IMR-90 (cell line): ENCODE measurements around the gene HS6ST2. TPM values are rescaled to one million over a fixed set of nuclear protein-coding genes. Genes with fewer than 3 reads are reported as not detected.

Source experiments
- ATAC-seq: fragments of 200-7000 bp; cut with Tn5 transposase; 2 replicates; pipeline ENCODE4 v1.9.1; 2020; ENCODE audit warnings: low read depth, mild to moderate bottlenecking, moderate library complexity
- BruUV-seq: library from RNA; stranded (reverse); fragments of 400-500 nt; replicated peaks from 2 replicates; lab custom pipeline; 2021; lab: Mats Ljungman, UMichigan
- CTCF ChIA-PET: fragments of 300-600 bp; formaldehyde crosslinking; extraction: SDS; loops from one replicate; lab custom pipeline; 2021; ENCODE audit warnings: antibody characterized with exemption; lab: Yijun Ruan, JAX
- POLR2A ChIA-PET: fragments of 300-600 bp; sonication (Branson Sonifier 250); formaldehyde crosslinking; loops from one replicate; lab custom pipeline; 2022; ENCODE audit warnings: antibody characterized with exemption; ENCODE audit not compliant: unreplicated experiment; lab: Charles Lee
- DNase-seq: peaks from one replicate; pipeline ENCODE4 v3.0.0; 2013
- H2AFZ ChIP-seq: replicated peaks from 2 replicates; pipeline ENCODE3; 2013; ENCODE audit warnings: low read length, mild to moderate bottlenecking; ENCODE audit not compliant: poor library complexity
- H2AK5ac ChIP-seq: 2 replicates; pipeline ENCODE4 v1.6.1; 2013; ENCODE audit warnings: low read depth, low read length, inconsistent platforms
- H2AK9ac ChIP-seq: replicated peaks from 2 replicates; pipeline ENCODE3; 2013; ENCODE audit warnings: mild to moderate bottlenecking, low read depth, low read length, moderate library complexity; ENCODE audit not compliant: poor library complexity
- H2BK120ac ChIP-seq: 2 replicates; pipeline ENCODE4 v1.6.1; 2013; ENCODE audit warnings: low read depth, low read length, inconsistent platforms
- H2BK15ac ChIP-seq: 3 replicates; pipeline ENCODE4 v1.6.1; 2013; ENCODE audit warnings: low read depth, low read length, inconsistent platforms
- H2BK20ac ChIP-seq: 2 replicates; pipeline ENCODE4 v1.6.1; 2013; ENCODE audit warnings: low read depth, mild to moderate bottlenecking, inconsistent platforms, low read length, moderate library complexity
- H2BK5ac ChIP-seq: 2 replicates; pipeline ENCODE4 v1.6.1; 2013; ENCODE audit warnings: mild to moderate bottlenecking, low read depth, low read length, inconsistent platforms; ENCODE audit not compliant: poor library complexity, severe bottlenecking
- H3K14ac ChIP-seq: replicated peaks from 2 replicates; pipeline ENCODE4 v1.6.1; 2013; ENCODE audit warnings: low read depth, low read length, inconsistent platforms
- H3K18ac ChIP-seq: 2 replicates; pipeline ENCODE4 v1.6.1; 2013; ENCODE audit warnings: low read depth, low read length, control low read depth
- H3K23ac ChIP-seq: 2 replicates; pipeline ENCODE4 v1.6.1; 2013; ENCODE audit warnings: low read depth, low read length, inconsistent platforms
- H3K27ac ChIP-seq: 2 replicates; pipeline ENCODE4 v1.5.1; 2013; ENCODE audit warnings: mild to moderate bottlenecking, control low read depth, low read length; ENCODE audit not compliant: insufficient read depth
- H3K27me3 ChIP-seq: 2 replicates; pipeline ENCODE4 v1.6.1; 2013; ENCODE audit warnings: low read length; ENCODE audit not compliant: control insufficient read depth, insufficient read depth
- H3K36me3 ChIP-seq: 2 replicates; pipeline ENCODE4 v1.6.1; 2013; ENCODE audit warnings: low read length, mixed read lengths; ENCODE audit not compliant: control insufficient read depth, insufficient read depth
- H3K4ac ChIP-seq: 2 replicates; pipeline ENCODE4 v1.6.1; 2013; ENCODE audit warnings: low read depth, low read length, inconsistent platforms
- H3K4me1 ChIP-seq: 2 replicates; pipeline ENCODE4 v1.6.1; 2013; ENCODE audit warnings: low read length, mixed read lengths; ENCODE audit not compliant: control insufficient read depth, insufficient read depth
- H3K4me2 ChIP-seq: 2 replicates; pipeline ENCODE4 v1.6.1; 2013; ENCODE audit warnings: low read depth, mild to moderate bottlenecking, control low read depth, low read length, moderate library complexity
- H3K4me3 ChIP-seq: 2 replicates; pipeline ENCODE4 v1.5.1; 2013; ENCODE audit warnings: low read depth, mild to moderate bottlenecking, control low read depth, low read length, moderate library complexity; ENCODE audit not compliant: insufficient read depth
- H3K56ac ChIP-seq: 2 replicates; pipeline ENCODE4 v1.6.1; 2013; ENCODE audit warnings: low read length, inconsistent platforms; ENCODE audit not compliant: insufficient read depth; ENCODE audit errors: extremely low read depth
- H3K79me1 ChIP-seq, 2 experiments: 2 replicates each; pipeline ENCODE4 v1.6.1; 2013; ENCODE audit warnings: low read length in 2 of 2, inconsistent platforms in 1 of 2, low read depth in 1 of 2
- H3K9ac ChIP-seq: 2 replicates; pipeline ENCODE4 v1.6.1; 2013; ENCODE audit warnings: low read depth, low read length, control low read depth
- H3K9me1 ChIP-seq: 2 replicates; pipeline ENCODE4 v1.6.1; 2013; ENCODE audit warnings: low read length, inconsistent platforms; ENCODE audit not compliant: insufficient read depth
- H3K9me3 ChIP-seq: 2 replicates; pipeline ENCODE4 v1.6.1; 2013; ENCODE audit warnings: low read length; ENCODE audit not compliant: control insufficient read depth, insufficient read depth
- H4K20me1 ChIP-seq: 2 replicates; pipeline ENCODE4 v1.6.1; 2013; ENCODE audit warnings: low read length, inconsistent platforms; ENCODE audit not compliant: insufficient read depth
- H4K5ac ChIP-seq: 2 replicates; pipeline ENCODE4 v1.6.1; 2013; ENCODE audit warnings: mild to moderate bottlenecking, low read depth, low read length, control low read depth
- H4K8ac ChIP-seq, 2 experiments: 2 replicates each; pipeline ENCODE4 v1.6.1; 2013; ENCODE audit warnings: low read depth in 2 of 2, low read length in 2 of 2, control low read depth in 1 of 2, inconsistent platforms in 1 of 2
- H4K91ac ChIP-seq: 2 replicates; pipeline ENCODE4 v1.6.1; 2013; ENCODE audit warnings: low read depth, low read length, inconsistent platforms; ENCODE audit not compliant: insufficient read depth
- BHLHE40 ChIP-seq: fragments of 150-350 bp; IDR thresholded peaks from 2 replicates; pipeline ENCODE4 v1.6.1; 2016; ENCODE audit warnings: mild to moderate bottlenecking, low read depth, low read length
- CEBPB ChIP-seq: IDR thresholded peaks from 2 replicates; pipeline ENCODE4 v1.6.1; 2012; ENCODE audit warnings: low read depth, low read length, improper control_type of control experiment
- CHD1 ChIP-seq: IDR thresholded peaks from 2 replicates; pipeline ENCODE4 v1.6.1; 2012; ENCODE audit warnings: low read depth, low read length, improper control_type of control experiment
- CTCF ChIP-seq: conservative IDR thresholded peaks from 2 replicates; pipeline ENCODE4 v1.5.1; 2012; ENCODE audit warnings: mild to moderate bottlenecking, low read depth, low read length, improper control_type of control experiment
- ELK1 ChIP-seq: fragments of 150-350 bp; IDR thresholded peaks from 2 replicates; pipeline ENCODE4 v1.6.1; 2016; ENCODE audit warnings: low read depth, mild to moderate bottlenecking, low read length, moderate library complexity, borderline replicate concordance
- FOS ChIP-seq: fragments of 150-350 bp; IDR thresholded peaks from 2 replicates; pipeline ENCODE4 v1.6.1; 2016; ENCODE audit warnings: low read depth, low read length
- MAFK ChIP-seq: IDR thresholded peaks from 2 replicates; pipeline ENCODE4 v1.6.1; 2012; ENCODE audit warnings: low read depth, low read length, improper control_type of control experiment
- MAZ ChIP-seq: IDR thresholded peaks from 2 replicates; pipeline ENCODE4 v1.6.1; 2012; ENCODE audit warnings: low read depth, mild to moderate bottlenecking, low read length, improper control_type of control experiment, moderate library complexity, borderline replicate concordance
- MXI1 ChIP-seq: IDR thresholded peaks from 2 replicates; pipeline ENCODE4 v1.6.1; 2012; ENCODE audit warnings: low read depth, mild to moderate bottlenecking, low read length, moderate library complexity, borderline replicate concordance
- NFE2L2 ChIP-seq: fragments of 150-350 bp; IDR thresholded peaks from 2 replicates; pipeline ENCODE4 v1.6.1; 2016; ENCODE audit warnings: low read depth, mild to moderate bottlenecking, low read length
- POLR2A ChIP-seq: IDR thresholded peaks from 2 replicates; pipeline ENCODE4 v1.6.1; 2012; ENCODE audit warnings: mild to moderate bottlenecking, low read depth, low read length
- RAD21 ChIP-seq: IDR thresholded peaks from 2 replicates; pipeline ENCODE4 v1.6.1; 2012; ENCODE audit warnings: low read length, improper control_type of control experiment
- RCOR1 ChIP-seq: IDR thresholded peaks from 2 replicates; pipeline ENCODE4 v1.6.1; 2012; ENCODE audit warnings: mild to moderate bottlenecking, low read length, improper control_type of control experiment; ENCODE audit not compliant: insufficient replicate concordance
- RFX5 ChIP-seq: IDR thresholded peaks from 2 replicates; pipeline ENCODE4 v1.8.0; 2012; ENCODE audit warnings: low read depth, mild to moderate bottlenecking, low read length, moderate library complexity
- SMC3 ChIP-seq: fragments of 150-350 bp; IDR thresholded peaks from 2 replicates; pipeline ENCODE4 v1.6.1; 2016; ENCODE audit warnings: low read depth, mild to moderate bottlenecking, antibody characterized with exemption, low read length, moderate library complexity
- WGBS, 2 experiments: methylation state at CpG; one replicate each; pipeline versions ENCODE4 v1.1.5 to v1.1.7; 2013; ENCODE audit warnings: missing lambda C conversion rate in 2 of 2; ENCODE audit not compliant: insufficient read length in 1 of 2; ENCODE audit errors: extremely low coverage in 2 of 2; 5-methylcytosine and 5-hydroxymethylcytosine counted together
- dilution Hi-C: fragments of 300-500 bp; cut with HindIII; formaldehyde crosslinking; loops from one replicate; pipeline ENCODE4 v1.14.3; 2018; ENCODE audit warnings: low sequenced_read_pairs; ENCODE audit not compliant: unreplicated experiment
- in situ Hi-C: fragments of 300-500 bp; cut with MboI; formaldehyde crosslinking; loops from 3 replicates; pipeline ENCODE4 v1.14.3; 2019; ENCODE audit warnings: low sequenced_read_pairs, inconsistent platforms, mixed read lengths
- intact Hi-C: fragments of 100-400 bp; cut with micrococcal nuclease; formaldehyde crosslinking; loops from 2 replicates; pipeline ENCODE4 v1.10.0; 2022
- polyA plus RNA-seq, 3 experiments: library from polyadenylated mRNA; depleted of rRNA; stranded (reverse); fragments of >200 nt; gene quantifications; 2 replicates each; pipeline ENCODE4 v1.2.3, GENCODE V29; 2012; ENCODE audit warnings: low replicate concordance in 1 of 3
- total RNA-seq: library from RNA; depleted of rRNA; stranded (reverse); fragments of >200 nt; gene quantifications from 2 replicates; pipeline ENCODE4 v1.2.3, GENCODE V29; 2012
- TF ChIP-seq, protein P1 (sequence below): fragments of 150-350 bp; IDR thresholded peaks from 2 replicates; pipeline ENCODE4 v1.6.1; 2017; ENCODE audit warnings: mild to moderate bottlenecking, antibody characterized with exemption, low read length, low read depth

The HS6ST2 gene
- total and polyA plus RNA-seq, 2 of the 4 experiments (the other 2 are of a cell fraction), result not detected

- Histone ChIP-seq H2AK9ac (no peak overlapping the region), H3K79me1 (no peaks in the 10 kb centered on the region), H3K4me2 (no peak overlapping the region), H3K14ac (no peak overlapping the region), H2BK5ac (no peak overlapping the region), H3K36me3 (no peaks in the 10 kb centered on the region), H2AFZ (no peak overlapping the region), H3K9ac (no peak overlapping the region), H2BK20ac (no peak overlapping the region), H3K9me1 (no peaks in the 10 kb centered on the region), H3K9me3 (no peaks in the 10 kb centered on the region), H3K4ac (no peak overlapping the region), H4K5ac (no peak overlapping the region), H4K20me1 (no peaks in the 10 kb centered on the region), H3K27ac (no peak overlapping the region), H3K56ac (no peak overlapping the region), H3K27me3 (peaks cover 3% of the 10 kb centered on the region; the same call in 1 of the 2 replicates), H4K8ac (no peak overlapping the region), H3K23ac (no peak overlapping the region), H2BK120ac (no peak overlapping the region), H2BK15ac (no peak overlapping the region), H3K4me3 (no peak overlapping the region), H4K91ac (no peak overlapping the region), H3K4me1 (no peaks in the 10 kb centered on the region), H2AK5ac (no peak overlapping the region), H3K18ac (no peak overlapping the region)
- ChIA-PET POLR2A (no interaction called here), CTCF (no interaction called here)
- ATAC-seq (no peak), DNase-seq (no peak)
- BruUV-seq, result no TSS peak
- intact Hi-C loops (no loop called here), dilution Hi-C loops (no loop called here), in situ Hi-C loops (no loop called here)
- TF ChIP-seq CEBPB, result no peak
- no peak for TF ChIP-seq RAD21
- no peak for TF ChIP-seq POLR2A
- TF ChIP-seq, protein P1, sequence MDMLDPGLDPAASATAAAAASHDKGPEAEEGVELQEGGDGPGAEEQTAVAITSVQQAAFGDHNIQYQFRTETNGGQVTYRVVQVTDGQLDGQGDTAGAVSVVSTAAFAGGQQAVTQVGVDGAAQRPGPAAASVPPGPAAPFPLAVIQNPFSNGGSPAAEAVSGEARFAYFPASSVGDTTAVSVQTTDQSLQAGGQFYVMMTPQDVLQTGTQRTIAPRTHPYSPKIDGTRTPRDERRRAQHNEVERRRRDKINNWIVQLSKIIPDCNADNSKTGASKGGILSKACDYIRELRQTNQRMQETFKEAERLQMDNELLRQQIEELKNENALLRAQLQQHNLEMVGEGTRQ, result no peak
- no peak for TF ChIP-seq MAZ
- TF ChIP-seq CHD1, result no peak
- TF ChIP-seq RFX5, result no peak
- no peak for TF ChIP-seq MXI1
- TF ChIP-seq SMC3, result no peak
- no peak for TF ChIP-seq FOS
- no peak for TF ChIP-seq BHLHE40
- no peak for TF ChIP-seq CTCF
- no peak for TF ChIP-seq RCOR1
- TF ChIP-seq ELK1, result no peak
- no peak for TF ChIP-seq NFE2L2
- TF ChIP-seq MAFK, result no peak
- WGBS, 2 experiments, result no CpG with 5 or more reads among the region's 2 CpGs
Measured at GRCh38 chrX:132665676-132666075, 292.8 kb downstream of the HS6ST2 start.
